Measurements from ENCODE around the gene TCF3. TPM values are rescaled to one million over a fixed set of nuclear protein-coding genes. Genes with fewer than 3 reads are reported as not detected.

TCF3 gene
- total and polyA plus RNA-seq, 4 donors: 36.9 to 58.1 (median 45.2) TPM

- Histone ChIP-seq H3K9ac (ENCODE audit: insufficient read depth in 1 of 2, low read length in 2 of 2) (no peak overlapping the region), H3K36me3 (ENCODE audit: control insufficient read depth in 4 of 4, insufficient read depth in 4 of 4, low read length in 4 of 4) (peaks cover under 1 to 37% (median 6%) of the 10 kb centered on the region in 4 donors), H3K9me3 (ENCODE audit: control insufficient read depth in 4 of 4, insufficient read depth in 3 of 4, low read length in 3 of 4) (no peaks in the 10 kb centered on the region), H3K27ac (ENCODE audit: low read depth in 1 of 2, low read length in 1 of 2) (no peak overlapping the region), H3K4me1 (ENCODE audit: control insufficient read depth in 5 of 5, insufficient read depth in 5 of 5, low read length in 5 of 5) (no peaks in the 10 kb centered on the region), H3K4me3 (no peak overlapping the region), H3K27me3 (ENCODE audit: control insufficient read depth in 3 of 3, insufficient read depth in 3 of 3, low read length in 2 of 3) (no peaks in the 10 kb centered on the region)
- ATAC-seq (ENCODE audit: insufficient read depth, low FRiP score): no peak
- TF ChIP-seq CTCF (IDR thresholded peaks at IDR 0.05; ENCODE audit: control extremely low read depth, extremely low read depth): no peak
- no peak for DNase-seq
- WGBS, 2 donors: 83 to 88% methylated on average over 22 of the region's 22 CpGs
These were observed 76.8 kb downstream of the TCF3 start for GRCh38 chr19:1575323-1576241.

- no peak for TF ChIP-seq CTCF (IDR thresholded peaks at IDR 0.05; ENCODE audit: control extremely low read depth, extremely low read depth)
- no peak overlapping the region for H3K27ac ChIP-seq (ENCODE audit: low read depth in 1 of 2, low read length in 1 of 2)
- H3K9ac ChIP-seq (ENCODE audit: insufficient read depth in 1 of 2, low read length in 2 of 2): no peak overlapping the region
- H3K4me3 ChIP-seq: no peak overlapping the region
- H3K4me1 ChIP-seq (ENCODE audit: control insufficient read depth in 5 of 5, insufficient read depth in 5 of 5, low read length in 5 of 5): no peaks in the 10 kb centered on the region
- H3K36me3 ChIP-seq (ENCODE audit: control insufficient read depth in 4 of 4, insufficient read depth in 4 of 4, low read length in 4 of 4): peaks cover 0 to 31% (median 3%) of the 10 kb centered on the region in 4 donors
- 86 to 88% methylated on average over 33 to 34 of the region's 34 CpGs for WGBS, 2 donors
- H3K27me3 ChIP-seq (ENCODE audit: control insufficient read depth in 3 of 3, insufficient read depth in 3 of 3, low read length in 2 of 3): no peaks in the 10 kb centered on the region
- no peaks in the 10 kb centered on the region for H3K9me3 ChIP-seq (ENCODE audit: control insufficient read depth in 4 of 4, insufficient read depth in 3 of 4, low read length in 3 of 4)
- no peak for ATAC-seq (ENCODE audit: insufficient read depth, low FRiP score)
- no peak for DNase-seq
These were observed 77.9 kb downstream of the TCF3 start for GRCh38 chr19:1574354-1575136.

- Histone ChIP-seq H3K4me3 (no peak overlapping the region), H3K36me3 (ENCODE audit: control insufficient read depth in 4 of 4, insufficient read depth in 4 of 4, low read length in 4 of 4) (peaks cover 0 to 17% (median 3%) of the 10 kb centered on the region in 4 donors), H3K27me3 (ENCODE audit: control insufficient read depth in 3 of 3, insufficient read depth in 3 of 3, low read length in 2 of 3) (no peaks in the 10 kb centered on the region), H3K27ac (ENCODE audit: low read depth in 1 of 2, low read length in 1 of 2) (no peak overlapping the region), H3K4me1 (ENCODE audit: control insufficient read depth in 5 of 5, insufficient read depth in 5 of 5, low read length in 5 of 5) (peaks cover 0 to 5% (median 0%) of the 10 kb centered on the region in 5 donors), H3K9me3 (ENCODE audit: control insufficient read depth in 4 of 4, insufficient read depth in 3 of 4, low read length in 3 of 4) (no peaks in the 10 kb centered on the region), H3K9ac (ENCODE audit: insufficient read depth in 1 of 2, low read length in 2 of 2) (no peak overlapping the region)
- 79 to 83% methylated on average over 9 of the region's 9 CpGs for WGBS, 2 donors
- no peak for TF ChIP-seq CTCF (IDR thresholded peaks at IDR 0.05; ENCODE audit: control extremely low read depth, extremely low read depth)
- no peak for DNase-seq
- ATAC-seq (ENCODE audit: insufficient read depth, low FRiP score): no peak
These were observed 79.6 kb downstream of the TCF3 start for GRCh38 chr19:1572795-1573194.
